SK-N-SH (cell line): ENCODE measurements around the gene TRPV3. TPM values are rescaled to one million over a fixed set of nuclear protein-coding genes. Genes with fewer than 3 reads are reported as not detected.

Source experiments
- CTCF ChIA-PET: fragments of 300-600, 350-600 bp; formaldehyde crosslinking; extraction: SDS; loops from one replicate; lab custom pipeline; 2021; lab: Yijun Ruan, JAX
- POLR2A ChIA-PET: fragments of 350-600 bp; sonication (Branson Sonifier 250); formaldehyde crosslinking; extraction: SDS; loops from one replicate; lab custom pipeline; 2020; ENCODE audit warnings: antibody characterized with exemption, inconsistent platforms; lab: Yijun Ruan, JAX
- DNase-seq: peaks from one replicate; pipeline ENCODE4 v3.0.0; 2012
- H2AFZ ChIP-seq: fragments of 200-600 bp; sonication (generic); 2 replicates; pipeline ENCODE4 v1.8.1; 2016; ENCODE audit warnings: antibody characterized with exemption, mild to moderate bottlenecking, low read depth
- H3F3A ChIP-seq: fragments of 200-600 bp; sonication (generic); replicated peaks from 2 replicates; pipeline ENCODE3; 2016; ENCODE audit warnings: antibody characterized with exemption, mild to moderate bottlenecking; ENCODE audit not compliant: insufficient read depth
- H3K27ac ChIP-seq, 2 experiments: fragments of 200-500 bp in 1 of 2; fragments of 200-600 bp in 1 of 2; sonication (Bioruptor generic) in 1 of 2; sonication (generic), shearing (Covaris generic) in 1 of 2; 2 replicates each; pipeline versions ENCODE4 v1.5.1 to v1.6.1; 2014 to 2016; ENCODE audit warnings: low read depth in 2 of 2, inconsistent platforms in 1 of 2, low read length in 1 of 2, mild to moderate bottlenecking in 1 of 2, mixed read lengths in 1 of 2
- H3K27me3 ChIP-seq: fragments of 200-600 bp; sonication (generic), shearing (Covaris generic); 2 replicates; pipeline ENCODE4 v1.6.1; 2016; ENCODE audit warnings: mixed run types; ENCODE audit not compliant: insufficient read depth
- H3K36me3 ChIP-seq, 2 experiments: fragments of 200-500 bp in 1 of 2; fragments of 200-600 bp in 1 of 2; sonication (Bioruptor generic) in 1 of 2; sonication (generic) in 1 of 2; replicated peaks in 1 of 2; 2 replicates each; pipeline versions ENCODE3 to v1.5.1; 2014 to 2016; ENCODE audit warnings: low read length in 1 of 2, mild to moderate bottlenecking in 1 of 2; ENCODE audit not compliant: insufficient read depth in 2 of 2, control insufficient read depth in 1 of 2
- H3K4me1 ChIP-seq, 2 experiments: fragments of 200-500 bp in 1 of 2; fragments of 200-600 bp in 1 of 2; sonication (Bioruptor generic) in 1 of 2; sonication (generic), shearing (Covaris generic) in 1 of 2; 2 replicates each; pipeline versions ENCODE4 v1.5.1 to v1.6.1; 2014 to 2016; ENCODE audit warnings: low read depth in 1 of 2, low read length in 1 of 2, mixed run types in 1 of 2; ENCODE audit not compliant: insufficient read depth in 2 of 2, control insufficient read depth in 1 of 2
- H3K4me2 ChIP-seq: fragments of 200-600 bp; sonication (generic), shearing (Covaris generic); 2 replicates; pipeline ENCODE4 v1.6.1; 2017; ENCODE audit warnings: mixed run types
- H3K4me3 ChIP-seq, 2 experiments: fragments of 200-500 bp in 1 of 2; fragments of 200-600 bp in 1 of 2; sonication (Bioruptor generic) in 1 of 2; sonication (generic), shearing (Covaris generic) in 1 of 2; 2 replicates each; pipeline versions ENCODE4 v1.5.1 to v1.8.1; 2014 to 2016; ENCODE audit warnings: low read depth in 2 of 2, inconsistent platforms in 1 of 2, low read length in 1 of 2, mild to moderate bottlenecking in 1 of 2, mixed read lengths in 1 of 2, moderate library complexity in 1 of 2
- H3K79me2 ChIP-seq: fragments of 200-600 bp; sonication (generic); 2 replicates; pipeline ENCODE4 v1.8.1; 2017; ENCODE audit warnings: mild to moderate bottlenecking; ENCODE audit not compliant: insufficient read depth
- H3K9ac ChIP-seq: fragments of 200-600 bp; sonication (generic); 2 replicates; pipeline ENCODE4 v1.6.1; 2017; ENCODE audit warnings: mixed run types
- H3K9me2 ChIP-seq: fragments of 200-600 bp; sonication (generic); 2 replicates; pipeline ENCODE4 v1.6.1; 2017; ENCODE audit warnings: mixed run types
- H3K9me3 ChIP-seq: fragments of 200-600 bp; sonication (generic); 2 replicates; pipeline ENCODE4 v1.6.1; 2017; ENCODE audit warnings: mixed run types, mild to moderate bottlenecking, moderate library complexity
- H4K20me1 ChIP-seq: fragments of 200-600 bp; sonication (generic); 2 replicates; pipeline ENCODE4 v1.6.1; 2017; ENCODE audit warnings: mild to moderate bottlenecking, mixed run types; ENCODE audit not compliant: insufficient read depth
- EZH2phosphoT487 ChIP-seq: fragments of 200-600 bp; sonication (generic); IDR thresholded peaks from 2 replicates; pipeline ENCODE4 v1.6.1; 2017; ENCODE audit warnings: low read depth, mixed run types, mild to moderate bottlenecking, antibody characterized with exemption, moderate library complexity, borderline replicate concordance
- MAX ChIP-seq: IDR thresholded peaks from 2 replicates; pipeline ENCODE4 v1.4.0; 2012; ENCODE audit warnings: low read depth
- POLR2AphosphoS5 ChIP-seq: IDR thresholded peaks from 2 replicates; pipeline ENCODE4 v1.6.1; 2012; ENCODE audit warnings: low read depth, low read length
- RCOR1 ChIP-seq: fragments of 150-350 bp; IDR thresholded peaks from 2 replicates; pipeline ENCODE4 v1.6.1; 2017; ENCODE audit warnings: antibody characterized with exemption, low read length
- TAF1 ChIP-seq: IDR thresholded peaks from 2 replicates; pipeline ENCODE4 v1.6.1; 2012; ENCODE audit warnings: low read depth, mild to moderate bottlenecking, low read length, moderate library complexity, borderline replicate concordance
- TCF12 ChIP-seq: IDR thresholded peaks from 2 replicates; pipeline ENCODE4 v1.4.0; 2012
- USF2 ChIP-seq: fragments of 150-350 bp; IDR thresholded peaks from 2 replicates; pipeline ENCODE4 v1.6.1; 2017; ENCODE audit warnings: antibody characterized with exemption, low read length, low read depth, borderline replicate concordance
- YY1 ChIP-seq: IDR thresholded peaks from 2 replicates; pipeline ENCODE4 v1.4.0; 2012; ENCODE audit warnings: low read depth, mild to moderate bottlenecking
- WGBS: methylation state at CpG from one replicate; pipeline ENCODE4 v1.1.6; 2017; ENCODE audit warnings: low lambda C conversion rate; 5-methylcytosine and 5-hydroxymethylcytosine counted together
- polyA plus RNA-seq, 3 experiments: library from polyadenylated mRNA; depleted of rRNA; stranded (reverse); fragments of >200 nt; gene quantifications; 2 replicates each; pipeline ENCODE4 v1.2.3, GENCODE V29; 2012
- TF ChIP-seq, protein P1 (sequence below): IDR thresholded peaks from 2 replicates; pipeline ENCODE4 v1.6.1; 2012; ENCODE audit warnings: mild to moderate bottlenecking, low read depth, low read length, moderate library complexity
- TF ChIP-seq, protein P2 (sequence below): IDR thresholded peaks from 2 replicates; pipeline ENCODE4 v1.4.0; 2012; ENCODE audit warnings: low read depth, borderline replicate concordance

TRPV3 gene
- polyA plus RNA-seq, 1 of the 3 experiments (the other 2 are of a cell fraction): 0.28 TPM

DNA sequence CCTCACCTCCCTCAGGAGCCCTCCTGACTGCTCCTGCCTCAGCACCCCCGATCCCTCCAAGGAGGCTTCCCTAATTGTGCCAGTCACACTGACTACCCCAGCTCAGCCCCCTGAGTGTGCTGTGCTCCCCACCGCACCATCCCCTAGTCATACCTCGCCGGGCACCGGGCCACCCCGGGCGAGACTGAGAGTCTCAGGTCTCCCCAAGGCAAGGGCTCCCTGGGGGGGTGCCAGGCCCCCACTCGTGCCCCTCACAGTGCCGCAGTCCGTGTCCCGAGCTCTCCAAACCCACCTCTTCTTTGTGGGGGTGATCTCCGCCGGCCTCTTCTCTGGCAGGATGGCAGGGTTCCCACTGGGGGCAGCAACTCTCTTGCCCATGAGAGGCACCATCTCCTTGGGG is 3.2 kb downstream of the TRPV3 start (continued):
- TF ChIP-seq RCOR1: no peak

DNA sequence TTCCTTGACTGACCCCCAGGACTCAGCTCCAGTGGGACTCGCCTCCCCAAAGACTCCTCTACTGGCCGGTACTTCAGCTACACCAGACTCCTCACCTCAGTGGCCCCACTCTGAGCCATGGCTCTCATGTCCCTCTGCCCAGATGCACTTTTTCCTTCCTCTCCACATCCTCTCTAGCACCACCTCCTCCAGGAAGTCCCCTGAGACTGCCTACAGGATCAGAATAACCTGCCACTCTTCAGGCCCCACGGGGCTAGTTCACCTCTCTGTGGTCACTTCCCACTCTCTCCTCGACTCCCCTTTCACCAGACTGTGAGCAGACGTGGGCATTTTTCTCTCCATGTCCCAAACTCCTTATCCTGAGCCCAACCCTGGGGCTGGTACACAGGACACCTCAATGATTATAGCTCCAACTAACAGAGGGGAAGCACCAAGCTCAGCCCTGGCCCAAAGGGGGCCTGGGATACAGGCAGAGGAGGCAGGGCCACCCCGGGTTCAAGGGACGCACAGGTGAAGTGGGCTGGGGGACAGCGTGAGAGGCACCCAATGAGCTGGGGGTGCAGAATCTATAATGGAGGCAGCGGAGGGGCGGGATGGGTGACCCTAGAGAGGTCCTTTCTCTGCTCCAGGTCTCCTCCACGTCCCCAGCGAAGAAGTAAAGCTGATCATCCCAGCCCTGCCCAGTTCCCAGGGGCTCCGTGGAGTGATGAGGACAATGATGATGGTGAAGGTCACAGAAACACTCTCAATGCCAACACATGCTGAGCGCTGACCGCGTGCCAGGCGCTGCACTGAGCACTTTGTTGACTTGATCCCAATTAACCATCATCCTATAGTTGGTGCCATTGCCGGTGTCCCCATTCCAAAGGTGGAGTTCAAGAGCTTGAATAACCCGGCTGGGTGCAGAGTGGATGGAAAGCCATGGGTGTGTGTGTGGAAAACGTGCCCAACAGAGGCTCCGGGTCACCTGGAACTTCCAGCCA is 3.9 kb downstream of the TRPV3 start:
- WGBS: 42% methylated on average over 19 of the region's 21 CpGs
- no peaks in the 10 kb centered on the region for H3F3A ChIP-seq
- POLR2A ChIA-PET: no interaction called here
- H3K9ac ChIP-seq: no peak overlapping the region
- H3K4me1 ChIP-seq: no peaks in the 10 kb centered on the region
- no peaks in the 10 kb centered on the region for H3K36me3 ChIP-seq
- H2AFZ ChIP-seq: no peak overlapping the region
- no peaks in the 10 kb centered on the region for H3K9me3 ChIP-seq
- H3K4me3 ChIP-seq: no peak overlapping the region
- no peaks in the 10 kb centered on the region for H4K20me1 ChIP-seq
- H3K4me2 ChIP-seq: no peak overlapping the region
- H3K27me3 ChIP-seq: no peaks in the 10 kb centered on the region
- no peak overlapping the region for H3K27ac ChIP-seq
- H3K9me2 ChIP-seq: no peaks in the 10 kb centered on the region
- CTCF ChIA-PET: no interaction called here
- TF ChIP-seq POLR2AphosphoS5 (no peak), YY1 (no peak), USF2 (no peak), TCF12 (no peak), MAX (no peak), TAF1 (no peak), EZH2phosphoT487 (no peak)
- TF ChIP-seq, protein P1, sequence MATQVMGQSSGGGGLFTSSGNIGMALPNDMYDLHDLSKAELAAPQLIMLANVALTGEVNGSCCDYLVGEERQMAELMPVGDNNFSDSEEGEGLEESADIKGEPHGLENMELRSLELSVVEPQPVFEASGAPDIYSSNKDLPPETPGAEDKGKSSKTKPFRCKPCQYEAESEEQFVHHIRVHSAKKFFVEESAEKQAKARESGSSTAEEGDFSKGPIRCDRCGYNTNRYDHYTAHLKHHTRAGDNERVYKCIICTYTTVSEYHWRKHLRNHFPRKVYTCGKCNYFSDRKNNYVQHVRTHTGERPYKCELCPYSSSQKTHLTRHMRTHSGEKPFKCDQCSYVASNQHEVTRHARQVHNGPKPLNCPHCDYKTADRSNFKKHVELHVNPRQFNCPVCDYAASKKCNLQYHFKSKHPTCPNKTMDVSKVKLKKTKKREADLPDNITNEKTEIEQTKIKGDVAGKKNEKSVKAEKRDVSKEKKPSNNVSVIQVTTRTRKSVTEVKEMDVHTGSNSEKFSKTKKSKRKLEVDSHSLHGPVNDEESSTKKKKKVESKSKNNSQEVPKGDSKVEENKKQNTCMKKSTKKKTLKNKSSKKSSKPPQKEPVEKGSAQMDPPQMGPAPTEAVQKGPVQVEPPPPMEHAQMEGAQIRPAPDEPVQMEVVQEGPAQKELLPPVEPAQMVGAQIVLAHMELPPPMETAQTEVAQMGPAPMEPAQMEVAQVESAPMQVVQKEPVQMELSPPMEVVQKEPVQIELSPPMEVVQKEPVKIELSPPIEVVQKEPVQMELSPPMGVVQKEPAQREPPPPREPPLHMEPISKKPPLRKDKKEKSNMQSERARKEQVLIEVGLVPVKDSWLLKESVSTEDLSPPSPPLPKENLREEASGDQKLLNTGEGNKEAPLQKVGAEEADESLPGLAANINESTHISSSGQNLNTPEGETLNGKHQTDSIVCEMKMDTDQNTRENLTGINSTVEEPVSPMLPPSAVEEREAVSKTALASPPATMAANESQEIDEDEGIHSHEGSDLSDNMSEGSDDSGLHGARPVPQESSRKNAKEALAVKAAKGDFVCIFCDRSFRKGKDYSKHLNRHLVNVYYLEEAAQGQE: no peak
- TF ChIP-seq, protein P2, sequence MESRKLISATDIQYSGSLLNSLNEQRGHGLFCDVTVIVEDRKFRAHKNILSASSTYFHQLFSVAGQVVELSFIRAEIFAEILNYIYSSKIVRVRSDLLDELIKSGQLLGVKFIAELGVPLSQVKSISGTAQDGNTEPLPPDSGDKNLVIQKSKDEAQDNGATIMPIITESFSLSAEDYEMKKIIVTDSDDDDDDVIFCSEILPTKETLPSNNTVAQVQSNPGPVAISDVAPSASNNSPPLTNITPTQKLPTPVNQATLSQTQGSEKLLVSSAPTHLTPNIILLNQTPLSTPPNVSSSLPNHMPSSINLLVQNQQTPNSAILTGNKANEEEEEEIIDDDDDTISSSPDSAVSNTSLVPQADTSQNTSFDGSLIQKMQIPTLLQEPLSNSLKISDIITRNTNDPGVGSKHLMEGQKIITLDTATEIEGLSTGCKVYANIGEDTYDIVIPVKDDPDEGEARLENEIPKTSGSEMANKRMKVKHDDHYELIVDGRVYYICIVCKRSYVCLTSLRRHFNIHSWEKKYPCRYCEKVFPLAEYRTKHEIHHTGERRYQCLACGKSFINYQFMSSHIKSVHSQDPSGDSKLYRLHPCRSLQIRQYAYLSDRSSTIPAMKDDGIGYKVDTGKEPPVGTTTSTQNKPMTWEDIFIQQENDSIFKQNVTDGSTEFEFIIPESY: no peak
- no peak for DNase-seq
- no peaks in the 10 kb centered on the region for H3K79me2 ChIP-seq
